Uterus (tissue), 2 donors: ENCODE measurements around the gene GALNT18.

Source experiments
- POLR2A ChIP-seq, 2 donors: fragments of 450-650 bp; IDR thresholded peaks; one replicate each; pipeline ENCODE4 v1.6.1; 2016; ENCODE audit warnings: antibody characterized with exemption in 2 of 2, mild to moderate bottlenecking in 1 of 2, moderate library complexity in 1 of 2
- TF ChIP-seq, protein P1 (sequence below), 4 experiments: fragments of 200-600 bp in 2 of 4; fragments of 450-650 bp in 2 of 4; sonication (generic) in 2 of 4; IDR thresholded peaks; one replicate each; pipeline ENCODE4 v1.5.1; 2016 to 2019; ENCODE audit warnings: antibody characterized with exemption in 4 of 4, mild to moderate bottlenecking in 2 of 4, moderate library complexity in 1 of 4

DNA sequence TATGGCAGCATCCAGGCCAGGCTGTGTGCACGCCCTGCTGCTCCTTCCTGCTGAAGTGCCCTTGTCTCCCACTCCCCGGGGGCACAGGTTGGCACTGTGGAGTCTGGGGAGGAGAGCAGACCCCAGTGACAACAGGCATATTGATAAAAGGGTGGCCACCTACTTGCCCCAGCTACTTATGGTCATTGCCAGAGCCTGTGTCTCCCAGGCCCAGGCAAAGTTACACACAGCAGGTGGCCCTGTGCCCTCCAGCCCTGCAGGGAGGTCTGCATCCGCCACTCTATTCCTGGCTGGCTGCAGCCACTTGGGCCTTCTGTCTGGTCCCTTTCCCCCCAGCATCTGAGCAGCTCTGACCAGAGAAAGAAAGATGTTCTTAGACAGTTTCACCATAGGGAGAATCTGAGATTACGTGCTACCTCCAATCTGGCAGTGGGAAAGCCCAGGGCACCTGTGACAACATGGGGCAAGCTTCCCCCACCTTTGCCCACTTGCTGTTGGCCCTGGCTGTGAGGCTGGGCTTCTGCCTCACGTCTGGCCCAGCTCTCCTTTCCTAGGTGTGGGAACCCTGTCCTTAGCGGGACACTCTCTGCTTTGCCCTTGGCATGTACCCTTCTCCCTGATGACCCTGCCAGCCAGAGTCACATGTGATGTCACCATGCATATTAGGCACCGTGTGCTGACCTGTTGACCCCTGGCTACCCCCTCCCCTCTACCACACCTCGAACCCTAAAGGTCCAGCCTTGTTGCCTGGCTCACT lies 243.4 kb downstream of the GALNT18 start:
- TF ChIP-seq, protein P1, sequence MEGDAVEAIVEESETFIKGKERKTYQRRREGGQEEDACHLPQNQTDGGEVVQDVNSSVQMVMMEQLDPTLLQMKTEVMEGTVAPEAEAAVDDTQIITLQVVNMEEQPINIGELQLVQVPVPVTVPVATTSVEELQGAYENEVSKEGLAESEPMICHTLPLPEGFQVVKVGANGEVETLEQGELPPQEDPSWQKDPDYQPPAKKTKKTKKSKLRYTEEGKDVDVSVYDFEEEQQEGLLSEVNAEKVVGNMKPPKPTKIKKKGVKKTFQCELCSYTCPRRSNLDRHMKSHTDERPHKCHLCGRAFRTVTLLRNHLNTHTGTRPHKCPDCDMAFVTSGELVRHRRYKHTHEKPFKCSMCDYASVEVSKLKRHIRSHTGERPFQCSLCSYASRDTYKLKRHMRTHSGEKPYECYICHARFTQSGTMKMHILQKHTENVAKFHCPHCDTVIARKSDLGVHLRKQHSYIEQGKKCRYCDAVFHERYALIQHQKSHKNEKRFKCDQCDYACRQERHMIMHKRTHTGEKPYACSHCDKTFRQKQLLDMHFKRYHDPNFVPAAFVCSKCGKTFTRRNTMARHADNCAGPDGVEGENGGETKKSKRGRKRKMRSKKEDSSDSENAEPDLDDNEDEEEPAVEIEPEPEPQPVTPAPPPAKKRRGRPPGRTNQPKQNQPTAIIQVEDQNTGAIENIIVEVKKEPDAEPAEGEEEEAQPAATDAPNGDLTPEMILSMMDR (IDR thresholded peaks at IDR 0.05), result no peak
- no peak for TF ChIP-seq POLR2A (IDR thresholded peaks at IDR 0.05)
